ENCODE data around the gene TNFRSF18.

The TNFRSF18 gene

GRCh38 chr1:1213345-1214265 is 7.2 kb upstream of the TNFRSF18 start, which contains the start of gene TNFRSF4:
Gene TNFRSF4 (minus strand): TSS chr1:1214153. CDS start chr1:1214127, 26 bp downstream.
- FAIRE-seq (no peak), DNase-seq (ENCODE audit: insufficient read length, low spot score) (no peak)

- FAIRE-seq: no peak
- DNase-seq (ENCODE audit: insufficient read length, low spot score): no peak
These were observed 6.5 kb upstream of the TNFRSF18 start for GRCh38 chr1:1212780-1213344.

GRCh38 chr1:1211541-1212441 is 5.4 kb upstream of the TNFRSF18 start:
- DNase-seq (ENCODE audit: insufficient read length, low spot score): no peak
- no peak for FAIRE-seq

GRCh38 chr1:1210726-1211540 is 4.5 kb upstream of the TNFRSF18 start:
- FAIRE-seq (no peak), DNase-seq (ENCODE audit: insufficient read length, low spot score) (no peak)

- no peak for FAIRE-seq
These were observed 2.5 kb upstream of the TNFRSF18 start for GRCh38 chr1:1208713-1209433.

GRCh38 chr1:1207571-1207892 is 1.1 kb upstream of the TNFRSF18 start:
- DNase-seq (ENCODE audit: insufficient read length, low spot score): no peak
- no peak for FAIRE-seq

More at GRCh38 chr1:1208713-1209433, 2.5 kb upstream of the TNFRSF18 start:
- DNase-seq (ENCODE audit: insufficient read length, low spot score): no peak

GRCh38 chr1:1206966-1207531 is 657 bp upstream of the TNFRSF18 start:
- no peak for FAIRE-seq
- DNase-seq (ENCODE audit: insufficient read length, low spot score): no peak

- DNase-seq (ENCODE audit: insufficient read length, low spot score) (no peak), FAIRE-seq (no peak)
These were observed 520 bp downstream of the TNFRSF18 start for GRCh38 chr1:1205769-1206375.

GRCh38 chr1:1204998-1205768 is 1.2 kb downstream of the TNFRSF18 start:
- no peak for FAIRE-seq

GRCh38 chr1:1204425-1204920 is 1.9 kb downstream of the TNFRSF18 start:
- no peak for DNase-seq (ENCODE audit: insufficient read length, low spot score)
- FAIRE-seq: no peak

More at GRCh38 chr1:1204998-1205768, 1.2 kb downstream of the TNFRSF18 start:
- DNase-seq (ENCODE audit: insufficient read length, low spot score): no peak

GRCh38 chr1:1203561-1204424 is 2.6 kb downstream of the TNFRSF18 start:
- DNase-seq (ENCODE audit: insufficient read length, low spot score): no peak
- no peak for FAIRE-seq

- FAIRE-seq: no peak
- DNase-seq (ENCODE audit: insufficient read length, low spot score): no peak
These were observed 3.4 kb downstream of the TNFRSF18 start for GRCh38 chr1:1202831-1203560.

GRCh38 chr1:1200876-1201810 is 5.2 kb downstream of the TNFRSF18 start:
- DNase-seq (ENCODE audit: insufficient read length, low spot score) (peak; percentile 45), FAIRE-seq (peak; percentile 57)

- DNase-seq (ENCODE audit: insufficient read length, low spot score) (no peak), FAIRE-seq (no peak)
These were observed 6.2 kb downstream of the TNFRSF18 start for GRCh38 chr1:1199961-1200875.

Measured in HTR-8/SVneo (cell line).